Cardiac muscle cell (in vitro differentiated cells and primary cell): ENCODE data around the gene FAM107B. TPM values are rescaled to one million over a fixed set of nuclear protein-coding genes. Genes with fewer than 3 reads are reported as not detected.
A peak's percentile ranks its signal among the peaks of the same experiment; 100 is the strongest.

ENCODE experiments used
- DNase-seq, 2 donors: peaks; one replicate each; pipeline versions ENCODE4 v3.0.0 to v3.0.0-alpha.2; 2010 to 2017; ENCODE audit warnings: low read depth in 1 of 2, low spot score in 1 of 2
- H3K27ac ChIP-seq: fragments of 200-600 bp; sonication (generic); 2 replicates; pipeline ENCODE4 v1.5.1; 2016
- H3K27me3 ChIP-seq: fragments of 200-600 bp; sonication (generic); 2 replicates; pipeline ENCODE4 v1.6.0; 2016; ENCODE audit warnings: control low read depth
- H3K36me3 ChIP-seq: fragments of 200-600 bp; sonication (generic); 2 replicates; pipeline ENCODE4 v1.5.1; 2016; ENCODE audit warnings: control low read depth
- H3K4me1 ChIP-seq: fragments of 200-600 bp; sonication (generic); 2 replicates; pipeline ENCODE4 v1.8.1; 2017; ENCODE audit warnings: low read depth, mild to moderate bottlenecking, mixed run types
- H3K4me3 ChIP-seq: fragments of 200-600 bp; sonication (generic); 2 replicates; pipeline ENCODE4 v1.5.1; 2016; ENCODE audit warnings: mild to moderate bottlenecking
- H3K9me3 ChIP-seq: fragments of 200-600 bp; sonication (generic); 2 replicates; pipeline ENCODE4 v1.5.1; 2017; ENCODE audit warnings: low read depth, mild to moderate bottlenecking, control low read depth
- CTCF ChIP-seq: IDR thresholded peaks from 2 replicates; pipeline ENCODE4 v1.5.1; 2012; ENCODE audit warnings: low read depth, mild to moderate bottlenecking, low read length
- polyA plus RNA-seq: library from polyadenylated mRNA; unstranded; fragments of >200 nt; fragmentation: Nextera tagmentation; extraction: Ambion mirVana; gene quantifications from 2 replicates; pipeline ENCODE4 v1.2.1, GENCODE V29; 2016
- total RNA-seq: library from RNA; depleted of rRNA; stranded (reverse); fragments of >200 nt; gene quantifications from 2 replicates; pipeline ENCODE4 v1.2.3, GENCODE V29; 2016

The FAM107B gene
- total and polyA plus RNA-seq, 2 experiments from 2014 or later = 6.0 to 9.6 TPM

- no peak for TF ChIP-seq CTCF
- Histone ChIP-seq H3K4me1 (peaks cover 4% of the 10 kb centered on the region), H3K27me3 (no peaks in the 10 kb centered on the region), H3K4me3 (no peak overlapping the region), H3K36me3 (no peaks in the 10 kb centered on the region), H3K9me3 (no peaks in the 10 kb centered on the region), H3K27ac (no peak overlapping the region)
- no peak for DNase-seq
Measured at GRCh38 chr10:14527134-14527844, 247.4 kb downstream of the FAM107B start.

DNA sequence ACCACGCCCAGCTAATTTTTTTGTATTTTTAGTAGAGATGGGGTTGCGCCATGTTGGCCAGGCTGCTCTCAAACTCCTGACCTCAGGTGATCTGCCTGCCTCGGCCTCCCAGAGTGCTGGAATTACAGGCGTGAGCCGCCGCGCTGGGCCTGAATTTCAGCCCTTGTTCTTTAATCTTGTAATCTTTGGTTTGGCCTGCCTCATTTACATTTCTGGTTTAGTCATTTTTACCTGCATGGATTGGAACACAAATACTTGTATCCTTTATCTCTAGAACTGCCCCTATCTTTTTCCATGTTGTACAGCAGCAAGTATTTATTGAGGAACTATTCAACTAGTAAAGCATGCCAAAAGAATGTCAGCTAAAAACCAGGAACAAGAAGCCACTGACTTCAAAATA is 248.4 kb downstream of the FAM107B start:
- no peak for DNase-seq
- Histone ChIP-seq H3K36me3 (no peaks in the 10 kb centered on the region), H3K4me3 (no peak overlapping the region), H3K4me1 (no peaks in the 10 kb centered on the region), H3K27me3 (no peaks in the 10 kb centered on the region), H3K9me3 (no peaks in the 10 kb centered on the region), H3K27ac (no peak overlapping the region)
- TF ChIP-seq CTCF = no peak

GRCh38 chr10:14524691-14525324 is 249.9 kb downstream of the FAM107B start:
- no peak for TF ChIP-seq CTCF
- peak in 1 of 2 donors; percentile 27 for DNase-seq
- Histone ChIP-seq H3K36me3 (no peaks in the 10 kb centered on the region), H3K27me3 (no peaks in the 10 kb centered on the region), H3K27ac (no peak overlapping the region), H3K4me1 (no peaks in the 10 kb centered on the region), H3K4me3 (no peak overlapping the region), H3K9me3 (no peaks in the 10 kb centered on the region)

- no peak overlapping the region for H3K27ac ChIP-seq
- no peaks in the 10 kb centered on the region for H3K9me3 ChIP-seq
- H3K4me1 ChIP-seq = no peaks in the 10 kb centered on the region
- no peak for DNase-seq
- no peaks in the 10 kb centered on the region for H3K36me3 ChIP-seq
- TF ChIP-seq CTCF = no peak
- H3K27me3 ChIP-seq = no peaks in the 10 kb centered on the region
- no peak overlapping the region for H3K4me3 ChIP-seq
Measured at GRCh38 chr10:14523286-14523685, 251.4 kb downstream of the FAM107B start.

- DNase-seq = no peak
- Histone ChIP-seq H3K27ac (no peak overlapping the region), H3K4me1 (no peaks in the 10 kb centered on the region), H3K4me3 (no peak overlapping the region), H3K36me3 (no peaks in the 10 kb centered on the region), H3K27me3 (no peaks in the 10 kb centered on the region), H3K9me3 (no peaks in the 10 kb centered on the region)
- no peak for TF ChIP-seq CTCF
Measured at GRCh38 chr10:14519785-14520184, 254.9 kb downstream of the FAM107B start.
